ENCODE measurements around the gene DUSP16.

DNA sequence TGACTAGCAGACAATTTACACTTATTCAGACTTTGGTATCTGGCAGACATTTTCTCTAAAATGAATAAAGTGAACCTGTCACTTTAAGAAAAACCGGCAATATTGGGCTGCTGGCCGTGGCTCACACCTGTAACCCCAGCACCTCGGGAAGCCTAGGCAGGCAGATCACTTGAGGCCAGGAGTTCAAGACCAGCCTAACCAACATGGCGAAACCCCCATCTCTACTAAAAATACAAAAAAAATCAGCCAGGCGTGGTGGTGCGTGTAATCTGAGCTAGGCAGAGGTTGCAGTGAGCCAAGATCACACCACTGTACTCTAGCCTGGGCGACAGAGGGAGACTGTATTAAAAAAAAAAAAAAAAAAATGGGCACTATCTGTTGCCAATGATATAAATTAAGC lies 11.5 kb downstream of the DUSP16 start:
- TF ChIP-seq NR2C2 (CRISPR knock-in tag; IDR thresholded peaks at IDR 0.05), result no peak
- TF ChIP-seq, protein P1, sequence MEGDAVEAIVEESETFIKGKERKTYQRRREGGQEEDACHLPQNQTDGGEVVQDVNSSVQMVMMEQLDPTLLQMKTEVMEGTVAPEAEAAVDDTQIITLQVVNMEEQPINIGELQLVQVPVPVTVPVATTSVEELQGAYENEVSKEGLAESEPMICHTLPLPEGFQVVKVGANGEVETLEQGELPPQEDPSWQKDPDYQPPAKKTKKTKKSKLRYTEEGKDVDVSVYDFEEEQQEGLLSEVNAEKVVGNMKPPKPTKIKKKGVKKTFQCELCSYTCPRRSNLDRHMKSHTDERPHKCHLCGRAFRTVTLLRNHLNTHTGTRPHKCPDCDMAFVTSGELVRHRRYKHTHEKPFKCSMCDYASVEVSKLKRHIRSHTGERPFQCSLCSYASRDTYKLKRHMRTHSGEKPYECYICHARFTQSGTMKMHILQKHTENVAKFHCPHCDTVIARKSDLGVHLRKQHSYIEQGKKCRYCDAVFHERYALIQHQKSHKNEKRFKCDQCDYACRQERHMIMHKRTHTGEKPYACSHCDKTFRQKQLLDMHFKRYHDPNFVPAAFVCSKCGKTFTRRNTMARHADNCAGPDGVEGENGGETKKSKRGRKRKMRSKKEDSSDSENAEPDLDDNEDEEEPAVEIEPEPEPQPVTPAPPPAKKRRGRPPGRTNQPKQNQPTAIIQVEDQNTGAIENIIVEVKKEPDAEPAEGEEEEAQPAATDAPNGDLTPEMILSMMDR (IDR thresholded peaks at IDR 0.05), result no peak
- TF ChIP-seq TEAD1 (CRISPR knock-in tag; IDR thresholded peaks at IDR 0.05), result no peak
- TF ChIP-seq, protein P2, sequence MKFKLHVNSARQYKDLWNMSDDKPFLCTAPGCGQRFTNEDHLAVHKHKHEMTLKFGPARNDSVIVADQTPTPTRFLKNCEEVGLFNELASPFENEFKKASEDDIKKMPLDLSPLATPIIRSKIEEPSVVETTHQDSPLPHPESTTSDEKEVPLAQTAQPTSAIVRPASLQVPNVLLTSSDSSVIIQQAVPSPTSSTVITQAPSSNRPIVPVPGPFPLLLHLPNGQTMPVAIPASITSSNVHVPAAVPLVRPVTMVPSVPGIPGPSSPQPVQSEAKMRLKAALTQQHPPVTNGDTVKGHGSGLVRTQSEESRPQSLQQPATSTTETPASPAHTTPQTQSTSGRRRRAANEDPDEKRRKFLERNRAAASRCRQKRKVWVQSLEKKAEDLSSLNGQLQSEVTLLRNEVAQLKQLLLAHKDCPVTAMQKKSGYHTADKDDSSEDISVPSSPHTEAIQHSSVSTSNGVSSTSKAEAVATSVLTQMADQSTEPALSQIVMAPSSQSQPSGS (CRISPR knock-in tag; IDR thresholded peaks at IDR 0.05; ENCODE audit: borderline replicate concordance, low read depth), result no peak
- TF ChIP-seq, protein P3, sequence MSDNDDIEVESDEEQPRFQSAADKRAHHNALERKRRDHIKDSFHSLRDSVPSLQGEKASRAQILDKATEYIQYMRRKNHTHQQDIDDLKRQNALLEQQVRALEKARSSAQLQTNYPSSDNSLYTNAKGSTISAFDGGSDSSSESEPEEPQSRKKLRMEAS (CRISPR knock-in tag; IDR thresholded peaks at IDR 0.05), result no peak
- no peak for TF ChIP-seq JUN (CRISPR knock-in tag; IDR thresholded peaks at IDR 0.05)
- TF ChIP-seq SMAD3 (CRISPR knock-in tag; IDR thresholded peaks at IDR 0.05; ENCODE audit: borderline replicate concordance), result no peak
- TF ChIP-seq NFYB (CRISPR knock-in tag; conservative IDR thresholded peaks at IDR 0.05; ENCODE audit: low read depth), result no peak
- no peak for TF ChIP-seq TEAD4 (CRISPR knock-in tag; IDR thresholded peaks at IDR 0.05)
- TF ChIP-seq ZNF232 (CRISPR knock-in tag; IDR thresholded peaks at IDR 0.05), result no peak
- no peak for TF ChIP-seq ZNF423 (CRISPR knock-in tag; IDR thresholded peaks at IDR 0.05)

All from WTC11 (cell line).